ENCODE data around the gene OPCML.

The OPCML gene

GRCh38 chr11:133222425-133223330 lies 309.6 kb downstream of the OPCML start:
- DNase-seq, result no peak

- DNase-seq, result no peak
These were observed 312.8 kb downstream of the OPCML start for GRCh38 chr11:133219543-133219942.

GRCh38 chr11:133216813-133217212 lies 315.5 kb downstream of the OPCML start:
- no peak for DNase-seq

GRCh38 chr11:133215596-133216230 lies 316.6 kb downstream of the OPCML start:
- DNase-seq, result no peak

- no peak for DNase-seq
These were observed 317.7 kb downstream of the OPCML start for GRCh38 chr11:133214646-133215045.

GRCh38 chr11:133212201-133212600 lies 320.1 kb downstream of the OPCML start:
- DNase-seq, result no peak

- no peak for DNase-seq
These were observed 324.3 kb downstream of the OPCML start for GRCh38 chr11:133207995-133208394.

GRCh38 chr11:133206313-133207005 lies 325.8 kb downstream of the OPCML start:
- no peak for DNase-seq

- no peak for DNase-seq
These were observed 328.1 kb downstream of the OPCML start for GRCh38 chr11:133204158-133204557.

- no peak for DNase-seq
These were observed 329.5 kb downstream of the OPCML start for GRCh38 chr11:133202816-133203215.

- DNase-seq, result no peak
These were observed 333.9 kb downstream of the OPCML start for GRCh38 chr11:133198438-133198837.

- DNase-seq, result no peak
These were observed 334.9 kb downstream of the OPCML start for GRCh38 chr11:133197425-133197824.

- DNase-seq, result no peak
These were observed 340.4 kb downstream of the OPCML start for GRCh38 chr11:133191931-133192330.

GRCh38 chr11:133181667-133182066 lies 350.6 kb downstream of the OPCML start:
- DNase-seq, result no peak

GRCh38 chr11:133181066-133181465 lies 351.2 kb downstream of the OPCML start:
- DNase-seq, result no peak

GRCh38 chr11:133180201-133180600 lies 352.1 kb downstream of the OPCML start:
- no peak for DNase-seq

GRCh38 chr11:133176748-133177147 lies 355.6 kb downstream of the OPCML start:
- no peak for DNase-seq

GRCh38 chr11:133175103-133175502 lies 357.2 kb downstream of the OPCML start:
- no peak for DNase-seq

- no peak for DNase-seq
These were observed 358.4 kb downstream of the OPCML start for GRCh38 chr11:133173810-133174412.

GRCh38 chr11:133172349-133172748 lies 360.0 kb downstream of the OPCML start:
- DNase-seq, result no peak

GRCh38 chr11:133171374-133171773 lies 360.9 kb downstream of the OPCML start:
- no peak for DNase-seq

- DNase-seq, result no peak
These were observed 364.3 kb downstream of the OPCML start for GRCh38 chr11:133168016-133168415.

- DNase-seq, result no peak
These were observed 365.6 kb downstream of the OPCML start for GRCh38 chr11:133166662-133167061.
